Activated naive CD4-positive, alpha-beta T cell treated with Interleukin-2 at 50 U/mL for 16 hours (primary cell): ENCODE data around the gene EIF4G3.
"Not testable (repeated sequence)": the region's sequence is repeated elsewhere in the genome, so short reads cannot be mapped to it uniquely, and the experiment has no call there.

Experiments used
- DNase-seq: peaks from one replicate; pipeline ENCODE4 v3.0.0-alpha.2; 2020

The EIF4G3 gene

GRCh38 chr1:21104683-21105082 is 72.0 kb downstream of the EIF4G3 start:
- DNase-seq, result no peak

GRCh38 chr1:21100481-21100921 is 76.2 kb downstream of the EIF4G3 start:
- DNase-seq, result no peak

DNA sequence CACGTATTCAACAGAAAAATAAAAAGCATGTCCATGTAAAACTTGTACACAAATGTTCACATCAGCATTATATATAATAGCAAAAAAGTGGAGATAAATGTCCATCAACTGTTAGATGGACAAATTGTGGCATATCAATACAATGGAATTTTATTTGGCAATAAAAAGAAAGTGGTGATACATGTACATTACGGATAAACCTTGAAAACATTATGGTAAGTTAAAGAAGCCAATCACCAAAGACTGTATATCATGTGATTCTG is 76.9 kb downstream of the EIF4G3 start:
- no peak for DNase-seq

DNA sequence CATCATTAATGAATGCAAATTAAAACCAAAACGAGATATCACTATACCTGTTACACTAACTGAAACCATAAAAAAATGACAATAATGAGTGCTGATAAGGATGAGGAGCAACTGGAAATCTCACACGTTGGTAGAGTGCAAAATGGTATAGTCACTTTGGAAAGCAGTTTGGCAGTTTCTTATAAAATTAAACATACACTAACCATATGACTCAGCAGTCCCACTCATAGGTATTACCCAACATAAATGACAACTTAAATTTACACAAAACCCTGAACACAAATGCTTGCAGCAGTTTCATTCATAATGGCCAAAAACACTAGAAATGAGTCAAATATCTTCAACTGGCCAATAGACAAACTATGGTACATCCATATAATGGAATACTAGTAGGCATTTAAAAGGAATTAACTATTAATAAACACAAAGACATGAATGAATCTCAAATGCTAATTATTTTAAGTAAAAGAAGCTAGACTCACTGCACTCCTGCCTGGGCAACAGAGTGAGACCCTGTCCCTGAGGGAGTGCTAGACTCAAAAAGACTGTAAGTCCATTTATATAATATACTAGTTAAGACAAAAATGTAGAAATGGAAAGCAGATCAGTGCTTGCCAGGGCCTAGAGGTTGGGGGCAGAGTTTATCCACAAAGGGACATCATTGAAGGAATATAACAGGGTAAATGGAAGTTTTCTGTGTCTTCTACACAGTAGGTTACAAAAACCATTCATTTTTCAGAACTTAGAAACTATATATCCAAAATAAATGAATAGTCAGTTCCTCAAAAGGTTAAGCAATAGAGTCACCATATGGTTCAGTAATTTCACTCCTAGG is 77.4 kb downstream of the EIF4G3 start:
- DNase-seq, result no peak

DNA sequence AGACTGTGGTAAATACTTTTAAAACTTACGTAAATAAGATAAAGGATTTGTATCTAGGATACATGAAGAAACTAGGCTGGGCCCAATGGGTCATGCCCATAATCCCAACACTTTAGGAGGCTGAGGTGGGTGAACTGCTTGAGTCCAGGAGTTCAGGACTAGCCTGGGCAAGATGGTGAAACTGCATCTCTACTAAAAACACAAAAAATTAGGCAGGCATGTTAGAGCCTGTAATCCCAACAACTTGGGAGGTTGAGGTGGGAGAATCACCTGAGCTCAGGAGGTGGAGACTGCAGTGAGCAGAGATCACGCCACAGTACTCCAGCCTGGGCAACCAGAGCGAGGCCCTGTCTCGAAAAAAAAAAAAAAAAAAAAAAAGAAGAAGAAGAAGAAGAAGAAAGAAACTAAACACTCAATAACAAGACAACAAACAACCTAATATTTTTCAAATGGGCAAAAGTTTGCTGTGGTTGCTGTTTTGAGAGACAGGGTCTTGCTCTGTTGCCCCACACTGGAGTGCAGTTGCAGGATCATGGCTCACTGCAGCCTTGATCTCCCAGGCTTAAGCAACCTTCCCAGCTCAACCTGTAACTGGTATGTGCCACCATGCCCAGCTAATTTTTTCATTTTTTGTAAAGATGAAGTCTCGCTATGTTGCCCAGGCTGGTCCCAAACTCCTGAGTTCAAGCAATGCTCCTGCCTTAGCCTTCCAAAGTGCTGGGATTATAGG is 78.3 kb downstream of the EIF4G3 start:
- DNase-seq, result no peak

DNA sequence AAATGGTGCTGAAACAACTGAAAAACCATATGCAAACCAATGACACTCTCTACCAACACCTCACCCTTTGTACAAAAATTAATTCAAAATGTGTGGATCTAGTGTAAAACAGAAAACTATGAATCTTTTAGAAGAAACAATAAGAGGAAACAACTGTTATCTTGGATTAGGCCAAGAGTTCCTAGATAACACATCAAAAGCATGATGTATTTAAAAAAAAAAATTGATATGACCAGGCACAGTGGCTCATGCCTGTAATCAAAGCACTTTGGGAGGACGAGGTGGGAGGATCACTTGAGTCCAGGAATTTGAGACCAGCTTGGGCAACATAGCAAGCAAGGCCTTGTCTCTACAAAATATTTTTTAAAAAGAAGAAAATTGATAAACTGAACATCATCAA is 79.0 kb downstream of the EIF4G3 start:
- no peak for DNase-seq

- no peak for DNase-seq
Observed at GRCh38 chr1:21095976-21096375, 80.7 kb downstream of the EIF4G3 start.

DNA sequence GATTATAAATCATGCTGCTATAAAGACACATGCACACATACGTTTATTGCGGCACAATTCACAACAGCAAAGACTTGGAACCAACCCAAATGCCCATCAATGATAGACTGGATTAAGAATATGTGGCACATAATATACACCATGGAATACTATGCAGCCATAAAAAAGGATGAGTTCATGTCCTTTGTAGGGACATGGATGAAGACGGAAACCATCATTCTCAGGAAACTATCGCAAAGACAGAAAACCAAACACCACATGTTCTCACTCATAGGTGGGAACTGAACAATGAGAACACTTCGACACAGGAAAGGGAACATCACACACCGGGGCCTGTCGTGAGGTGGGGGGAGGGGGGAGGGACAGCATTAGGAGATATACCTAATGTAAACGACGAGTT is 82.4 kb downstream of the EIF4G3 start:
- not testable (repeated sequence) for DNase-seq

DNA sequence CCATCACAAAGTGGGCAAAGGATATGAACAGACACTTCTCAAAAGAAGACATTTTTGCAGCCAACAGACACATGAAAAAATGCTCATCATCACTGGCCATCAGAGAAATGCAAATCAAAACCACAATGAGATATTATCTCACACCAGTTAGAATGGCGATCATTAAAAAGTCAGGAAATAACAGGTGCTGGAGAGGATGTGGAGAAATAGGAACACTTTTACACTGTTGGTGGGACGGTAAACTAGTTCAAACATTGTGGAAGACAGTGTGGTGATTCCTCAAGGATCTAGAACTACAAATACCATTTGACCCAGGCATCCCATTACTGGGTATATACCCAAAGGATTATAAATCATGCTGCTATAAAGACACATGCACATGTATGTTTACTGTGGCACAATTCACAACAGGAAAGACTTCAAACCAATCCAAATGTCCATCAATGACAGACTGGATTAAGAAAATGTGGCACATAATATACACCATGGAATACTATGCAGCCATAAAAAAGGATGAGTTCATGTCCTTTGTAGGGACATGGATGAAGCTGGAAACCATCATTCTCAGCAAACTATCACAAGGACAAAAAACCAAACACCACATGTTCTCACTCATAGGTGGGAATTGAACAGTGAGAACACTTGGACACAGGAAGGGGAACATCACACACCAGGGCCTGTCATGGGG is 83.3 kb downstream of the EIF4G3 start:
- DNase-seq, result not testable (repeated sequence)

DNA sequence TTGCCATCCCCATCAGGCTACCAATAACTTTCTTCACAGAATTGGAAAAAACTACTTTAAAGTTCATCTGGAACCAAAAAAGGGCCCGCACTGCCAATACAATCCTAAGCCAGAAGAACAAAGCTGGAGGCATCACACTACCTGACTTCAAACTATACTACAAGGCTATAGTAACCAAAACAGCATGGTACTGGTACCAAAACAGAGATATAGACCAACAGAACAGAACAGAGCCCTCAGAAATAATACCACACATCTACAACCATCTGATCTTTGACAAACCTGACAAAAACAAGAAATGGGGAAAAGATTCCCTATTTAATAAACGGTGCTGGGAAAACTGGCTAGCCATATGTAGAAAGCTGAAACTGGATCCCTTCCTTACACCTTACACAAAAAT is 84.2 kb downstream of the EIF4G3 start:
- not testable (repeated sequence) for DNase-seq

DNA sequence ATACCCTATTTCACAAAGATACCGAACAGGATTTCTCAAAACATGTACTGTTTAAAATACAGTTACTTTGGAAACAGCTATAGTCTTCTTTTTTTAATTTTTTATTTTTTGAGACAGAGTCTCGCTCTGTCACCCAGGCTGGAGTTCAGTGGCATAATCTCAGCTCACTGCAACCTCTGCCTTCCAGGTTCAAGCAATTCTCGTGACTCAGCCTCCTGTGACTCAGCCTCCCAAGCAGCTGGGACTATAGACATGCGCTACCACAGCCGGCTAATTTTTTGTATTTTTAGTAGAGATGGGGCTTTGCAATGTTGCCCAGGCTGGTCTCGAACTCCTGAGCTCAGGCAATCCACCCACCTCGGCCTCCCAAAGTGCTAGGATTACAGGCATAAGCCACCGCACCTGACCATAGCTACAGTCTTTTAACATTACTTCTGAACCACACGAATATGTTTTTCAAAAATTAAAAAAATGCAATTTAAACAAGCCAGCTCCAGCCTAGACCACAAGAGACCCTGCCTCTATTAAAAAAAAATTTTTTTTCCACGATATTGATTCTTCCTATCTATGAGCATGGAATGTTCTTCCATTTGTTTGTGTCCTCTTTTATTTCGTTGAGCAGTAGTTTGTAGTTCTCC is 85.5 kb downstream of the EIF4G3 start:
- DNase-seq, result not testable (repeated sequence)

GRCh38 chr1:21090463-21090862 is 86.2 kb downstream of the EIF4G3 start:
- DNase-seq, result no peak

- DNase-seq, result no peak
Observed at GRCh38 chr1:21089731-21090130, 87.0 kb downstream of the EIF4G3 start.

DNA sequence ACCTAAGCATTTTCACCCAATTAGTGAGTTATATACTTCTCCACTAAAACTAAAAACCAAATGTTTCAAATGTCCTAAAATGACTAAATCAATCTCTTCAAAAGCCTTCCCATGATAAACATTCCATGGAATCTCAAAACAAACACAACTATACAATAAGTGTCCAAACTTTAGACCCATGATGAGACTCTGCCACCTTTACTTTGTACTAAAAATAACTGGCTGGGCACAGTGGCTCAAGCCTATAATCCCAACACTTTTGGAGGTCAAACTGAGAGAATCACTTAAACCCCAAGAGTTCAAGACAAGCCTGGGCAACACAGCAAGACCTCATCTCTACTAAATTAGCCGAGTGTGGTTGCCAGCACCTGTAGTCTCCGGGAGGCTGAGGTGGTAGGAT is 87.4 kb downstream of the EIF4G3 start:
- no peak for DNase-seq

- DNase-seq, result no peak
Observed at GRCh38 chr1:21084111-21084810, 92.4 kb downstream of the EIF4G3 start.

DNA sequence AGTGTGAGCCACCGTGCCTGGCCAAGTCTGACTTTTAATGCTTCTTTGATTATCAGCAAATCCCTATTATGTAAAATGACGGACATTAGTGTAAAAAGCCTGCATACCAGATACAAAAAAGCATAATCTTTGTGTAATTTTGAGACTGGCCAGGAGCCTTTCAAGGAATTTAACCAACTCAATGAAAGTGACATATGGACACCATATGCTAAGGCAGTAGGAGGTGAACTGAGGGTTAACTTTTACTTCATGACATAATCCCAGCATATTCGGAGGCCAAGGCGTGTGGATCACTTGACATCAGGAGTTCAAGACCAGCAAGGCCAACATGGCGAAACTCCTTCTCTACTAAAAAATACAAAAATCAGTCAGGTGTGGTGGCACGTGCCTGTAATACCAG is 94.6 kb downstream of the EIF4G3 start:
- no peak for DNase-seq

DNA sequence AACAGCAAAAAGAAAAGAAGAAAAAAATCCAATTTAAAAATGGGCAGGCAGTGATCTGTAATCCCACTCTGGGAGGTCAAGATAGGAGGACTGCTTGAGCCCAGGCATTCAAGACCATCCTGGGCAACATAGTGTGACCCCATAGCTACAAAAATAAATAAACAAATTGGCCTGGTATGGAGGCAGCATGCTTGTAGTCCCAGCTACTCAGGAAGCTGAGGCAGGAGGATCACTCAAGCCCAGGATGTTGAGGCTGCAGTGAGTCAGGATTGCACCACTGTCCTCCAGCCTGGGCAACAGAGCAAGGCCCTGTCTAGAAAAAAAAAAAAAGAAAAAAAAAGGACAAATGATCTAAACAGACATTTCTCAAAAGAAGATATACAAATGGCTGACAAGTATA is 99.6 kb downstream of the EIF4G3 start:
- DNase-seq, result no peak

DNA sequence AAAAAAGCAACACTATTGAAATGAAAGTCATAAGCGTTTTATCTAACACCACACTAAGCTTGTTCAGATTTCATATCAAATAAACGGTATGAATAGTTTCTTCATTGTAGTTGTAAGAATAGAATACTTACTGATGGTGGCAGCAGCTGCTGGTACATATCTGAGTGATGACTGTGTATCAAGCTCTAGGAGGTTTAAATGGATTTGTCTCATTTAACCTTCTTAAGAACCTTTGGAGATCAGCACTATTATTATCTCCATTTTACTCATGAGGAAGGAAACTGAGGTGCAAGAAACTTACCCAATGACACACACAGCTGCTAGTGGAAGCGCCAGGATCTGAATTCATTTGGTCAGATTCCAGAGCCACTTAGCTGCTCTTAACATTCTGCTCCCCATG is 104.0 kb downstream of the EIF4G3 start:
- DNase-seq, result no peak

DNA sequence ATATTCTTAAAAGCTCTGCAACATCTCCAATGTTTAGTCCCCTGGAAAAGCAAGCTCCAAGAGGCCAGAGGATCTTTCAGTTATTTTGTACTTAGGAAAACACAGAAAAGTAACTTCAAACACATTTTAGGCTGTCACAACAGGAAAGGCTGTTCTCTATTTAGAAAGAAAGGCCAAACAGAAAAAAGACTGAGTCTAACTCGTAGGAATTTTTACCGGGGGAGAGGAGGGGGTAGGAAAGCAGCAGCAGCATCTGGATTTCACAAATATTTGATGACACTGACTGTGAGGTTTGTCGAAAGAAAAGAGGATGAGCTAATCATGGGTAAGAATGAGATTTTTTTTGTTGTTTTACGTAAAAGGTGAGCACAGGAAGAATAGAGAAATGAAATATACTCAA is 107.1 kb downstream of the EIF4G3 start:
- DNase-seq, result no peak

DNA sequence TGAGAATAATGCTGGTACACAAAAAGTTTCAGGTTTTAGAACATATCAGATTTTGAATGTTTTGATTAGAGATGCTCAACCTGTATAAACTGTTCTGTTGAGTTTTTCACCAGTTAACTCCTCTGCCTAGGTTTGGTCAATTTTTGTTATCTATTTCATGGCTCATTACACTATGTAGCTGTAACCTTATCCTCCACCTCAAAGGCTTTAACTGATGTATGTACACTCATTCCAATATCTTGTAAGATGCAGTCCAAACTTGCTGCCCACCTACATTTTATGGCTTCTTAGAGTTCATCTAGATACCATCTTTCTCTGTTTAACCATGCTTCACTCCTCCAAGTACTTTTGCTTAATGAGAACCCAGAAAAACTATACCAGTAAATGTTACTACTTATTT is 107.8 kb downstream of the EIF4G3 start:
- DNase-seq, result no peak

GRCh38 chr1:21067551-21068227 is 109.0 kb downstream of the EIF4G3 start:
- DNase-seq, result no peak

- DNase-seq, result no peak
Observed at GRCh38 chr1:21066356-21067012, 110.2 kb downstream of the EIF4G3 start.
